A673 (cell line): ENCODE measurements around the gene KDM1A.

ENCODE experiments used
- EZH2 ChIP-seq: fragments of 200-600 bp; sonication (generic); IDR thresholded peaks from 2 replicates; pipeline ENCODE4 v1.6.1; 2017; ENCODE audit warnings: borderline replicate concordance, low read depth, mild to moderate bottlenecking, mixed read lengths, antibody characterized with exemption, low read length; ENCODE audit not compliant: poor library complexity, severe bottlenecking
- TF ChIP-seq, protein P1 (sequence below): fragments of 300-800, 200-600 bp; sonication (generic); conservative IDR thresholded peaks from 2 replicates; pipeline ENCODE4 v1.5.1; 2017; ENCODE audit warnings: low read depth, mild to moderate bottlenecking, antibody characterized with exemption, low read length, moderate library complexity, mixed read lengths

DNA sequence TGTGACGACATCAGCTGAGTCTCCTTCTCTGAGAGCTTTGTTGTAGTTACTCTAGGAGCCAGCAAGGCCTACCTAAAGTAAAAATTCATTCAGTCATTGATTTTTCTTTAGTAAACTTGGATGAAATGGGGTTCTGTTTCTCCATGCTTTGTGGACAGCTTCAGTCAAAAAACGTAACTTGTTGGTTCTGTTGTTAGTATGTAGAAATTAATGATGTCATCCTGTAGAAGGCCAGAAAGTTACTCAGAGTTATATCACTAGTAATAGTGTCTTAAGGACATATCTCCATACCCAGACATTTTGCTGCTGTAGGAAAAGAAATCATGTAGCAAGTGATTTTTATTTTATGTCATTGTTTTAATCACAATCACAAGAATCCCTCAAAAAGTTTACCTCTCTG, 43.0 kb downstream of the KDM1A start:
- TF ChIP-seq, protein P1, sequence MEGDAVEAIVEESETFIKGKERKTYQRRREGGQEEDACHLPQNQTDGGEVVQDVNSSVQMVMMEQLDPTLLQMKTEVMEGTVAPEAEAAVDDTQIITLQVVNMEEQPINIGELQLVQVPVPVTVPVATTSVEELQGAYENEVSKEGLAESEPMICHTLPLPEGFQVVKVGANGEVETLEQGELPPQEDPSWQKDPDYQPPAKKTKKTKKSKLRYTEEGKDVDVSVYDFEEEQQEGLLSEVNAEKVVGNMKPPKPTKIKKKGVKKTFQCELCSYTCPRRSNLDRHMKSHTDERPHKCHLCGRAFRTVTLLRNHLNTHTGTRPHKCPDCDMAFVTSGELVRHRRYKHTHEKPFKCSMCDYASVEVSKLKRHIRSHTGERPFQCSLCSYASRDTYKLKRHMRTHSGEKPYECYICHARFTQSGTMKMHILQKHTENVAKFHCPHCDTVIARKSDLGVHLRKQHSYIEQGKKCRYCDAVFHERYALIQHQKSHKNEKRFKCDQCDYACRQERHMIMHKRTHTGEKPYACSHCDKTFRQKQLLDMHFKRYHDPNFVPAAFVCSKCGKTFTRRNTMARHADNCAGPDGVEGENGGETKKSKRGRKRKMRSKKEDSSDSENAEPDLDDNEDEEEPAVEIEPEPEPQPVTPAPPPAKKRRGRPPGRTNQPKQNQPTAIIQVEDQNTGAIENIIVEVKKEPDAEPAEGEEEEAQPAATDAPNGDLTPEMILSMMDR: no peak
- no peak for TF ChIP-seq EZH2
